Heart right ventricle (tissue), 16 donors: ENCODE results near the gene FOLR2. TPM values are rescaled to one million over a fixed set of nuclear protein-coding genes. Genes with fewer than 3 reads are reported as not detected.
"Not testable (repeated sequence)": the region's sequence is repeated elsewhere in the genome, so short reads cannot be mapped to it uniquely, and the experiment has no call there.

Source experiments
- ATAC-seq, 8 donors: fragments of 200-7000 bp; cut with Tn5 transposase; one replicate each; pipeline ENCODE4 v1.9.1; 2020; ENCODE audit warnings: mild to moderate bottlenecking in 8 of 8, moderate library complexity in 8 of 8, moderate number of reproducible peaks in 1 of 8
- DNase-seq, 2 donors: peaks; one replicate each; pipeline ENCODE4 v3.0.0-alpha.2; 2020
- H3K27ac ChIP-seq, 10 donors: fragments of 200-600 bp; sonication (generic) in 2 of 10; one replicate each; pipeline versions ENCODE4 v1.5.0 to v1.8.0; 2020 to 2022; ENCODE audit warnings: mild to moderate bottlenecking in 3 of 10
- H3K27me3 ChIP-seq, 7 donors: fragments of 200-600 bp; one replicate each; pipeline ENCODE4 v1.8.0; 2021 to 2022; ENCODE audit warnings: mild to moderate bottlenecking in 2 of 7
- H3K36me3 ChIP-seq, 9 donors: fragments of 200-600 bp; sonication (generic) in 1 of 9; one replicate each; pipeline versions ENCODE4 v1.5.0 to v1.8.0; 2020 to 2022; ENCODE audit warnings: mild to moderate bottlenecking in 2 of 9
- H3K4me1 ChIP-seq, 9 donors: fragments of 200-600 bp; sonication (generic) in 1 of 9; one replicate each; pipeline versions ENCODE4 v1.5.0 to v1.8.0; 2020 to 2022; ENCODE audit warnings: mild to moderate bottlenecking in 4 of 9
- H3K4me3 ChIP-seq, 10 donors: fragments of 200-600 bp; sonication (generic) in 2 of 10; one replicate each; pipeline versions ENCODE4 v1.5.0 to v1.8.0; 2020 to 2022; ENCODE audit warnings: mild to moderate bottlenecking in 7 of 10, moderate library complexity in 2 of 10
- H3K9me3 ChIP-seq, 11 donors: fragments of 200-600 bp in 10 of 11; sonication (generic) in 2 of 11; one replicate each; pipeline versions ENCODE4 v1.5.0 to v1.8.0; 2013 to 2022; ENCODE audit warnings: mild to moderate bottlenecking in 2 of 11, control low read depth in 1 of 11, moderate library complexity in 1 of 11
- WGBS, 2 donors: extraction: QIAGEN DNeasy Blood & Tissue Kit; methylation state at CpG; one replicate each; pipeline ENCODE4 v1.1.7; 2013; ENCODE audit warnings: inconsistent platforms in 1 of 2; 5-methylcytosine and 5-hydroxymethylcytosine counted together
- intact Hi-C, 10 donors: fragments of 100-400 bp; cut with DNase I; formaldehyde crosslinking; loops; one replicate each; pipeline versions ENCODE4 v1.11.1 to v1.14.2; 2022
- polyA plus RNA-seq, 2 donors: library from polyadenylated mRNA; stranded (reverse); fragments of 200-250 nt; gene quantifications; one replicate each; pipeline ENCODE4 v1.2.3, GENCODE V29; 2013
- total RNA-seq, 10 donors: library from RNA; stranded (reverse); fragmentation: NEBNext Ultra II Directional in 3 of 10; extraction: Animal tissue kit (Norgen Biotek cat#: 25700) in 3 of 10; gene quantifications; one replicate each; pipeline versions ENCODE4 v1.2.1 to v1.2.4, GENCODE V29; 2021 to 2023
- TF ChIP-seq, protein P1 (sequence below), 9 donors: fragments of 200-600 bp; sonication (generic) in 2 of 9; IDR thresholded peaks; one replicate each; pipeline versions ENCODE4 v1.5.0 to v1.8.0; 2021 to 2022; ENCODE audit warnings: antibody characterized with exemption in 9 of 9, mild to moderate bottlenecking in 5 of 9, moderate library complexity in 1 of 9
- donor health status: Arrhythmogenic right ventricular cardiomyopathy.
- donor health status: ischemic (EF 13 %, LVEDD 7.1; RV severe dilation, severe dysfunction).
- donor health status: healthy with polysubstance abuse.
- donor health status: DM: no; HTN: yes; CAD: no.
- donor health status: DM: no; HTN: no; CAD: no.
- donor health status: ischemic (EF 25% LVEDD 6.9; RV normal size, moderate dysfunction).
- donor health status: ischemic (EF 25% LVEDD 5.7; RV mildly dilated, moderate dysfunction).
- donor health status: healthy.
- donor health status: DM: yes; HTN: yes; CAD: no.
- donor health status: Ischemic cardiomyopathy.
- donor health status: ischemic (EF 35%, LVEDD 5.7; RV mildly dilated, moderate dysfunction).
- donor health status: nonischemic (EF 11% LVEDD 7.7; RV severe dilation, severe dysfunction).
- donor health status: DM: yes; HTN: yes; CAD: no.
- donor health status: PGD.
- donor health status: ischemic (EF 29% LVEDD 5.4; RV normal size, mild dysfunction).
- donor health status: nonischemic (EF 23%, LVEDD 6.1; RV moderate dilation, normal function).

The FOLR2 gene
- total and polyA plus RNA-seq, 12 donors, result 6.8 to 84.4 (median 10.4) TPM

DNA sequence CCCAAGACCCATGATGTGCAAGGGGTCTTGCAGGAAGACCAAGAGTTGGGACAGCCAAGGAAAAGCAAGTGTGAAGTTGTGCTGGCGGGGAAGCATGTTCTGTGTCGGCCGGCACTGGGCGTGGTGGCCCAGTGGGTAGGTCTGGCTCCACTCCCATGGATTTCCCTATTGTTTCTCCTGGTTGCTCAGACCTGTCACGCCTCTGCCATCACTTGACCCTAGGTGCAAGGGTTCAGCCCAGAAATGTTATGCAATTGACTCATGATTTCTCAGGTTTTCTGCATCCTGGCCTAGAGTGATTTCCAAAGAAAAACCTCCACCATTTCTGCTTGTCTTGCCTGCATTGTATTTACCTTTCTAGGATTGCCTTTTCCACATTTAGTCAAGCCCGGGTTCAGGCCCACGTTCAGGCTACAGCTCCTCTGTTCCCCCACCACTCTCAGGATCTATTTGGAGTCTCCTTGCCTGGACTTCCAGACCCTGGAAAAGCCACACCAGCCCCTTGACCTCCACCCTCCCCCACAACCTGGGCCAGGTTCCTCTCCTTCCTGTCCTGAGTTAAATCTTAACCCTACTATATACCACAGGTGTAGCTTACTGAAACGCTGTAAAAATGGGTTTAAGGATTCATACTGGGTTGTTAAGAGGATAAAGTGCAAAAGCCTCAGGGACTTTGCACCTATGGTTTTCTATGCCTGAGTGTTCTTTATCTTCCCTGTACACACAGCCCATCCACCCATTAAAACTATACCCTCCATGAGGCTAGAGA is 42.1 kb upstream of the FOLR2 start:
- H3K9me3 ChIP-seq, result no peaks in the 10 kb centered on the region
- 74 to 80% methylated on average over 8 of the region's 8 CpGs for WGBS, 2 donors
- H3K27me3 ChIP-seq, result peaks cover 0 to 6% (median 0%) of the 10 kb centered on the region in 7 donors
- H3K4me3 ChIP-seq, result no peak overlapping the region
- intact Hi-C loops, result no loop called here
- ATAC-seq, result peak in 1 of 8 donors; percentile 37
- H3K4me1 ChIP-seq, result no peaks in the 10 kb centered on the region
- TF ChIP-seq, protein P1, sequence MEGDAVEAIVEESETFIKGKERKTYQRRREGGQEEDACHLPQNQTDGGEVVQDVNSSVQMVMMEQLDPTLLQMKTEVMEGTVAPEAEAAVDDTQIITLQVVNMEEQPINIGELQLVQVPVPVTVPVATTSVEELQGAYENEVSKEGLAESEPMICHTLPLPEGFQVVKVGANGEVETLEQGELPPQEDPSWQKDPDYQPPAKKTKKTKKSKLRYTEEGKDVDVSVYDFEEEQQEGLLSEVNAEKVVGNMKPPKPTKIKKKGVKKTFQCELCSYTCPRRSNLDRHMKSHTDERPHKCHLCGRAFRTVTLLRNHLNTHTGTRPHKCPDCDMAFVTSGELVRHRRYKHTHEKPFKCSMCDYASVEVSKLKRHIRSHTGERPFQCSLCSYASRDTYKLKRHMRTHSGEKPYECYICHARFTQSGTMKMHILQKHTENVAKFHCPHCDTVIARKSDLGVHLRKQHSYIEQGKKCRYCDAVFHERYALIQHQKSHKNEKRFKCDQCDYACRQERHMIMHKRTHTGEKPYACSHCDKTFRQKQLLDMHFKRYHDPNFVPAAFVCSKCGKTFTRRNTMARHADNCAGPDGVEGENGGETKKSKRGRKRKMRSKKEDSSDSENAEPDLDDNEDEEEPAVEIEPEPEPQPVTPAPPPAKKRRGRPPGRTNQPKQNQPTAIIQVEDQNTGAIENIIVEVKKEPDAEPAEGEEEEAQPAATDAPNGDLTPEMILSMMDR (IDR thresholded peaks at IDR 0.05), result no peak
- no peak overlapping the region for H3K27ac ChIP-seq
- no peaks in the 10 kb centered on the region for H3K36me3 ChIP-seq
- no peak for DNase-seq

DNA sequence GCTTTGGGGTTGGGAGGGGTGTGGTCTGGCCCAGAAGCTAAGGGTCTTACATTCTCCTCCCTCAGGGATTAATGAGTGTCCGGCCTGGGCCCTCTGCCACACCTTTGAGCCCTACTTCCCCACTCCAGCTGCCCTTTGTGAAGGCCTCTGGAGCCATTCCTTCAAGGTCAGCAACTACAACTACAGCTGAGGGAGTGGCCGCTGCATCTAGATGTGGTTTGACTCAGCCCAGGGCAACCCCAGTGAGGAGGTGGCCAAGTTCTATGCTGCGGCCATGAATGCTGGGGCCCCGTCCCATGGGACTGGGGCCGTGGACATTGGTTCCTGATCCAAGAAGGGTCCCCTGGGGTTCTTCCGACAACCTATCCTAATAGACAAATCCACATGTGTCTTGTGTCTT is 38.9 kb upstream of the FOLR2 start:
- peaks cover 0 to 6% (median 0%) of the 10 kb centered on the region in 7 donors for H3K27me3 ChIP-seq
- DNase-seq (no peak), ATAC-seq (no peak)
- H3K27ac ChIP-seq, result no peak overlapping the region
- H3K4me3 ChIP-seq, result no peak overlapping the region
- no peaks in the 10 kb centered on the region for H3K4me1 ChIP-seq
- H3K36me3 ChIP-seq, result no peaks in the 10 kb centered on the region
- 76 to 85% methylated on average over 6 of the region's 6 CpGs for WGBS, 2 donors
- intact Hi-C loops, result no loop called here
- H3K9me3 ChIP-seq, result no peaks in the 10 kb centered on the region
- TF ChIP-seq, protein P1 (IDR thresholded peaks at IDR 0.05), result no peak

DNA sequence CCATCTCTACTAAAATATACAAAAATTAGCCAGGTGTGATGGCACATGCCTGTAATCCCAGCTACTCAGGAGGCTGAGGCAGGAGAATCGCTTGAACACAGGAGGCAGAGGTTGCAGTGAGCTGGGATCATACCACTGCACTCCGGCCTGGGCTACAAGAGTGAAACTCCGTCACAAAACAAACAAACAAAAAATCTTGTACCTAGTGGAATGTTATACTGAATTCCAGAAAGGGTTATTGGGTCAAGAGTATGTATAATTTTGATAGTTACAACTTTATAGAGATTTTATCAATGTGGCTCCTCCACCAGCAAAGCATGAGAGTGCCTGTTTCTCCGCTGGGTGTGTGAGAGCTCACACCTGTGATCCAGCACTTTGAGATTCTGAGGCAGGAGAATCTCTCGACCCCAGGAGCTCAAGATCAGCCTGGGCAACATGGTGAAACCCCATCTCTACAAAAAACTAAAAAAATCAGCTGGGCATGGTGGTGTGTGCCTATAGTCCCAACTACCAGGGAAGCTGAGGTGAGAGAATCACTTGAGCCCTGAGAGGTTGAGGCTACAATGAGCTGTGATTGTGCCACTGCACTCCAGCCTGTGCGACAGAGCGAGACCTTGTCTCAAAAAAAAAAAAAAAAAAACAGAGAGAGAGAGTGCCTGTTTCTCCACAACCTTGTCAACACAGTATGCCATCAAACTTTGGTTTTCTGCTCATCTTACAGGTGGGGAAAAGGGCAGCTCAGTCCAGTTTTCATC is 37.4 kb upstream of the FOLR2 start:
- TF ChIP-seq, protein P1 (IDR thresholded peaks at IDR 0.05), result no peak
- Histone ChIP-seq H3K4me1 (no peaks in the 10 kb centered on the region), H3K27me3 (peaks cover 0 to 6% (median 0%) of the 10 kb centered on the region in 7 donors), H3K27ac (no peak overlapping the region), H3K36me3 (no peaks in the 10 kb centered on the region), H3K9me3 (no peaks in the 10 kb centered on the region), H3K4me3 (no peak overlapping the region)
- intact Hi-C loops, result no loop called here
- ATAC-seq (no peak), DNase-seq (no peak)
- 80 to 81% methylated on average over 7 of the region's 7 CpGs for WGBS, 2 donors

GRCh38 chr11:72179804-72180396 is 36.7 kb upstream of the FOLR2 start:
- TF ChIP-seq, protein P1 (IDR thresholded peaks at IDR 0.05), result no peak
- ATAC-seq (no peak), DNase-seq (no peak)
- Histone ChIP-seq H3K4me1 (no peaks in the 10 kb centered on the region), H3K4me3 (no peak overlapping the region), H3K36me3 (no peaks in the 10 kb centered on the region), H3K27me3 (peaks cover 0 to 6% (median 0%) of the 10 kb centered on the region in 7 donors), H3K9me3 (no peaks in the 10 kb centered on the region), H3K27ac (no peak overlapping the region)
- intact Hi-C loops, result no loop called here
- 80 to 82% methylated on average over 4 of the region's 4 CpGs for whole genome bisulfite sequencing, 2 donors

- H3K9me3 ChIP-seq, H3K27me3 ChIP-seq, intact Hi-C loops, H3K36me3 ChIP-seq, H3K4me3 ChIP-seq, H3K4me1 ChIP-seq, H3K27ac ChIP-seq, DNase-seq: not testable (repeated sequence)
- peak in 4 of 8 donors; percentile 21 to 62 (median 46) for ATAC-seq
- 46 to 55% methylated on average over 7 of the region's 7 CpGs for WGBS, 2 donors
Measured at GRCh38 chr11:72180892-72181552, 35.6 kb upstream of the FOLR2 start.

DNA sequence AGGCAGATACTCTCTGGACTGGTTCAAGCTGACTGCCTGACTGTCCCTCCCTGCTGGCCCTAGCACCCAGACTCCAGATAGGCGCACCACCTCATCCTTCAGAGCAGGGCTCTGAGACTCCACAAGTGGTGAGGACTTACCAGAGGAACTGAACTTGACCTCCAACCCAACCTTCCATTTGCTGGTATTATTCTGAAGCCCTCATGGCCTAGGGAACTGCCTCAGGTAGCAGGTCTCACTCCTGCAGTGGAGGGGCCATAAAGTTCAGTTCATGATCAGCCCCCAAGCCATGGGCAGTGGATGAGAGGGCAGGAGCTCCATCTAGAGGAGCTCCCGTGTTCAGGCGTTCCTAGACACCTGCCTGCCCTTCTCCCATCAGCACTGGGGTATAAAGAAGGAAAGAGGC is 35.0 kb upstream of the FOLR2 start:
- H3K36me3 ChIP-seq, intact Hi-C loops, H3K4me1 ChIP-seq, DNase-seq, H3K4me3 ChIP-seq, H3K27ac ChIP-seq, H3K27me3 ChIP-seq, H3K9me3 ChIP-seq: not testable (repeated sequence)
- 64 to 77% methylated on average over 3 of the region's 3 CpGs for WGBS, 2 donors
- ATAC-seq, result peak in 2 of 8 donors; percentile 23 to 63
